GM18499 (cell line): Measurements from ENCODE around the gene NDOR1.

ENCODE experiments used
- ATAC-seq: cut with Tn5 transposase; IDR thresholded peaks from one replicate; pipeline ENCODE4 v1.9.1; 2021; ENCODE audit warnings: moderate number of reproducible peaks; ENCODE audit not compliant: insufficient read depth, unreplicated experiment

Gene NDOR1

GRCh38 chr9:137218212-137218753, 12.8 kb downstream of the NDOR1 start:
- no peak for ATAC-seq

GRCh38 chr9:137218754-137219271, 13.3 kb downstream of the NDOR1 start:
- ATAC-seq = no peak

- no peak for ATAC-seq
Observed at GRCh38 chr9:137219757-137220316, 14.3 kb downstream of the NDOR1 start.

GRCh38 chr9:137220317-137221094, 15.0 kb downstream of the NDOR1 start:
- no peak for ATAC-seq

- no peak for ATAC-seq
Observed at GRCh38 chr9:137221095-137221505, 15.6 kb downstream of the NDOR1 start.

GRCh38 chr9:137221506-137222111, 16.1 kb downstream of the NDOR1 start:
- no peak for ATAC-seq

GRCh38 chr9:137222190-137223077, 16.9 kb downstream of the NDOR1 start, which contains the start of gene RNF208:
RNF208 (minus strand) TSS chr9:137222240; CDS start chr9:137221212, 1,028 bp downstream.
- ATAC-seq = no peak

GRCh38 chr9:137223078-137223970, 17.8 kb downstream of the NDOR1 start:
- ATAC-seq = peak; percentile 49

- ATAC-seq = no peak
Observed at GRCh38 chr9:137224830-137225694, 19.6 kb downstream of the NDOR1 start, which contains the start of gene CYSRT1. CYSRT1 (plus strand) TSS chr9:137225174; CDS start chr9:137225622, 448 bp downstream.

- ATAC-seq = no peak
Observed at GRCh38 chr9:137225699-137226331, 20.3 kb downstream of the NDOR1 start.

- ATAC-seq = no peak
Observed at GRCh38 chr9:137226338-137227053, 21.0 kb downstream of the NDOR1 start.

GRCh38 chr9:137227054-137227852, 21.8 kb downstream of the NDOR1 start, which contains the start of gene RNF224:
RNF224 (plus strand) TSS chr9:137227502; CDS start chr9:137228336, 834 bp downstream.
- no peak for ATAC-seq

- ATAC-seq = no peak
Observed at GRCh38 chr9:137227853-137228505, 22.5 kb downstream of the NDOR1 start.

GRCh38 chr9:137228506-137228967, 23.0 kb downstream of the NDOR1 start:
- ATAC-seq = no peak
